Liver (tissue), 9 donors: ENCODE data around the gene RAPGEF2. TPM values are rescaled to one million over a fixed set of nuclear protein-coding genes. Genes with fewer than 3 reads are reported as not detected.

Experiments used
- DNase-seq: peaks from one replicate; pipeline ENCODE4 v3.0.0-alpha.2; 2017; ENCODE audit warnings: low spot score
- H3K27ac ChIP-seq, 2 donors: one replicate each; pipeline ENCODE4 v1.7.0; 2013; ENCODE audit warnings: inconsistent platforms in 2 of 2, low read length in 2 of 2, control low read depth in 1 of 2, low read depth in 1 of 2, mild to moderate bottlenecking in 1 of 2
- H3K27me3 ChIP-seq, 4 donors: one replicate each; pipeline versions ENCODE4 v1.6.1 to v1.7.0; 2013; ENCODE audit warnings: low read length in 3 of 4, inconsistent platforms in 1 of 4, mild to moderate bottlenecking in 1 of 4, moderate library complexity in 1 of 4; ENCODE audit not compliant: control insufficient read depth in 4 of 4, insufficient read depth in 4 of 4
- H3K36me3 ChIP-seq, 4 donors: one replicate each; pipeline versions ENCODE4 v1.6.1 to v1.7.0; 2013; ENCODE audit warnings: low read length in 3 of 4, mild to moderate bottlenecking in 3 of 4, low read depth in 1 of 4, moderate library complexity in 1 of 4; ENCODE audit not compliant: control insufficient read depth in 4 of 4, insufficient read depth in 3 of 4
- H3K4me1 ChIP-seq, 4 donors: one replicate each; pipeline versions ENCODE4 v1.6.1 to v1.7.0; 2013; ENCODE audit warnings: low read length in 3 of 4, mild to moderate bottlenecking in 3 of 4, moderate library complexity in 1 of 4; ENCODE audit not compliant: control insufficient read depth in 4 of 4, insufficient read depth in 4 of 4
- H3K4me3 ChIP-seq, 3 donors: one replicate each; pipeline versions ENCODE4 v1.6.1 to v1.7.0; 2013; ENCODE audit warnings: low read length in 3 of 3, control low read depth in 1 of 3, low read depth in 1 of 3, mild to moderate bottlenecking in 1 of 3
- H3K9ac ChIP-seq, 2 donors: one replicate each; pipeline ENCODE4 v1.7.0; 2013; ENCODE audit warnings: low read length in 2 of 2, mild to moderate bottlenecking in 2 of 2, moderate library complexity in 2 of 2, control low read depth in 1 of 2, low read depth in 1 of 2
- H3K9me3 ChIP-seq, 4 donors: one replicate each; pipeline versions ENCODE4 v1.6.1 to v1.7.0; 2013; ENCODE audit warnings: low read length in 3 of 4; ENCODE audit not compliant: control insufficient read depth in 4 of 4
- ATF3 ChIP-seq: IDR thresholded peaks from 2 replicates; pipeline ENCODE4 v1.6.1; 2016; ENCODE audit warnings: antibody characterized with exemption
- CTCF ChIP-seq: fragments of 150-350 bp; IDR thresholded peaks from 2 replicates; pipeline ENCODE4 v1.5.1; 2017; ENCODE audit warnings: improper control_type of control experiment, low read depth, low read length; ENCODE audit not compliant: missing input control
- EGR1 ChIP-seq, 2 donors: IDR thresholded peaks; 2 replicates each; pipeline ENCODE4 v1.6.1; 2016 to 2018; ENCODE audit warnings: antibody characterized with exemption in 2 of 2, low read depth in 2 of 2
- FOXA1 ChIP-seq: IDR thresholded peaks from 2 replicates; pipeline ENCODE4 v1.6.1; 2016; ENCODE audit warnings: antibody characterized with exemption
- FOXA2 ChIP-seq: IDR thresholded peaks from 2 replicates; pipeline ENCODE4 v1.6.1; 2016; ENCODE audit warnings: antibody characterized with exemption
- GABPA ChIP-seq, 2 donors: IDR thresholded peaks in 1 of 2; conservative IDR thresholded peaks in 1 of 2; 2 replicates each; pipeline ENCODE4 v1.6.1; 2016; ENCODE audit warnings: antibody characterized with exemption in 2 of 2, mild to moderate bottlenecking in 1 of 2, moderate library complexity in 1 of 2
- HNF4A ChIP-seq, 2 donors: conservative IDR thresholded peaks; 2 replicates each; pipeline ENCODE4 v1.6.1; 2016; ENCODE audit warnings: antibody characterized with exemption in 2 of 2, mild to moderate bottlenecking in 2 of 2
- HNF4G ChIP-seq: IDR thresholded peaks from 2 replicates; pipeline ENCODE4 v1.6.1; 2016; ENCODE audit warnings: antibody characterized with exemption
- JUND ChIP-seq, 2 donors: IDR thresholded peaks; 2 replicates each; pipeline ENCODE4 v1.6.1; 2016; ENCODE audit warnings: antibody characterized with exemption in 2 of 2
- MAX ChIP-seq: IDR thresholded peaks from 2 replicates; pipeline ENCODE4 v1.6.1; 2016; ENCODE audit warnings: antibody characterized with exemption
- NR2F2 ChIP-seq: IDR thresholded peaks from 2 replicates; pipeline ENCODE4 v1.6.1; 2016; ENCODE audit warnings: antibody characterized with exemption
- RAD21 ChIP-seq, 2 donors: IDR thresholded peaks; 2 replicates each; pipeline ENCODE4 v1.6.1; 2016; ENCODE audit warnings: antibody characterized with exemption in 2 of 2, mild to moderate bottlenecking in 2 of 2
- REST ChIP-seq: IDR thresholded peaks from 2 replicates; pipeline ENCODE4 v1.6.1; 2016; ENCODE audit warnings: antibody characterized with exemption, mild to moderate bottlenecking
- RXRA ChIP-seq, 2 donors: IDR thresholded peaks; 2 replicates each; pipeline ENCODE4 v1.6.1; 2017 to 2018; ENCODE audit warnings: antibody characterized with exemption in 2 of 2, mild to moderate bottlenecking in 1 of 2
- SP1 ChIP-seq: IDR thresholded peaks from 2 replicates; pipeline ENCODE4 v1.6.1; 2018; ENCODE audit warnings: antibody characterized with exemption, mild to moderate bottlenecking
- TAF1 ChIP-seq: conservative IDR thresholded peaks from 2 replicates; pipeline ENCODE4 v1.6.1; 2016; ENCODE audit warnings: antibody characterized with exemption, mild to moderate bottlenecking
- YY1 ChIP-seq: IDR thresholded peaks from 2 replicates; pipeline ENCODE4 v1.6.1; 2016; ENCODE audit warnings: antibody characterized with exemption, mild to moderate bottlenecking
- ZBTB33 ChIP-seq: IDR thresholded peaks from 2 replicates; pipeline ENCODE4 v1.6.1; 2016; ENCODE audit warnings: antibody characterized with exemption
- WGBS: extraction: QIAGEN DNeasy Blood & Tissue Kit; methylation state at CpG from one replicate; pipeline ENCODE4 v1.1.7; 2013; 5-methylcytosine and 5-hydroxymethylcytosine counted together
- polyA plus RNA-seq, 2 donors: library from polyadenylated mRNA; stranded (reverse) in 1 of 2; unstranded in 1 of 2; fragments of 200-250 nt in 1 of 2; fragments of >200 nt in 1 of 2; fragmentation: Nextera tagmentation in 1 of 2; extraction: Ambion mirVana in 1 of 2; gene quantifications; one replicate each; pipeline versions ENCODE4 v1.2.1 to v1.2.3, GENCODE V29; 2013 to 2015
- total RNA-seq, 2 donors: library from RNA; depleted of rRNA; stranded (reverse); fragments of >200 nt; gene quantifications; one replicate each; pipeline ENCODE4 v1.2.3, GENCODE V29; 2014
- donor health status: healthy.
- donor health status: healthy.
- donor health status: healthy.
- donor health status: healthy.
- donor health status: healthy.

The RAPGEF2 gene
- total and polyA plus RNA-seq, 4 donors, result 7.3 to 90.4 (median 32.2) TPM

- 94% methylated on average over 2 of the region's 2 CpGs for WGBS
- Histone ChIP-seq H3K27me3 (no peaks in the 10 kb centered on the region), H3K27ac (no peak overlapping the region), H3K36me3 (peaks cover 19 to 54% (median 35%) of the 10 kb centered on the region in 4 donors), H3K4me1 (no peaks in the 10 kb centered on the region), H3K9me3 (no peaks in the 10 kb centered on the region), H3K9ac (no peak overlapping the region), H3K4me3 (no peak overlapping the region)
- TF ChIP-seq ATF3 (no peak), YY1 (no peak), REST (no peak), EGR1 (IDR thresholded peaks at IDR 0.05; ENCODE audit: low read depth in 2 of 2) (no peak), RAD21 (IDR thresholded peaks at IDR 0.05) (no peak), CTCF (no peak), FOXA1 (no peak), TAF1 (no peak), RXRA (IDR thresholded peaks at IDR 0.05) (no peak), MAX (no peak), HNF4G (no peak), SP1 (no peak), GABPA (IDR thresholded peaks at IDR 0.05 in 1 of 2, conservative IDR thresholded peaks at IDR 0.05 in 1 of 2) (no peak), NR2F2 (no peak), FOXA2 (no peak), HNF4A (conservative IDR thresholded peaks at IDR 0.05) (no peak), JUND (IDR thresholded peaks at IDR 0.05) (no peak), ZBTB33 (no peak)
- no peak for DNase-seq
These were observed 255.3 kb downstream of the RAPGEF2 start for GRCh38 chr4:159358226-159358625.
